Gastroesophageal sphincter (tissue), 4 donors: Measurements from ENCODE around the gene GPR160. TPM values are rescaled to one million over a fixed set of nuclear protein-coding genes. Genes with fewer than 3 reads are reported as not detected.

Experiments used
- ATAC-seq: fragments of 150-250 bp; one replicate; pipeline ENCODE4 v1.9.1; 2016; ENCODE audit warnings: mild to moderate bottlenecking, moderate library complexity
- H3K27ac ChIP-seq, 4 donors: fragments of 200-600 bp; sonication (generic) in 3 of 4; 1 replicate in 3 of 4; 2 replicates in 1 of 4; pipeline ENCODE4 v1.5.1; 2016 to 2019
- H3K27me3 ChIP-seq: fragments of 200-600 bp; sonication (generic); one replicate; pipeline ENCODE4 v1.5.1; 2019
- H3K36me3 ChIP-seq, 2 donors: fragments of 200-600 bp; sonication (generic); one replicate each; pipeline ENCODE4 v1.5.1; 2019; ENCODE audit warnings: control low read depth in 1 of 2
- H3K4me1 ChIP-seq, 3 donors: fragments of 200-600 bp; sonication (generic); 1 replicate in 2 of 3; 2 replicates in 1 of 3; pipeline ENCODE4 v1.5.1; 2016 to 2019; ENCODE audit warnings: control low read depth in 2 of 3
- H3K4me3 ChIP-seq, 2 donors: fragments of 200-600 bp; sonication (generic); one replicate each; pipeline ENCODE4 v1.5.1; 2019; ENCODE audit warnings: mild to moderate bottlenecking in 1 of 2, moderate library complexity in 1 of 2
- H3K9me3 ChIP-seq, 3 donors: fragments of 200-600 bp; sonication (generic); one replicate each; pipeline ENCODE4 v1.5.1; 2017 to 2019; ENCODE audit warnings: control low read depth in 2 of 3
- CTCF ChIP-seq, 4 experiments: fragments of 200-600 bp in 2 of 4; fragments of 450-650 bp in 2 of 4; sonication (generic) in 1 of 4; IDR thresholded peaks; one replicate each; pipeline ENCODE4 v1.5.1; 2017 to 2019; ENCODE audit warnings: antibody characterized with exemption in 4 of 4, mild to moderate bottlenecking in 2 of 4, moderate library complexity in 2 of 4
- EP300 ChIP-seq: sonication (generic); formaldehyde crosslinking; IDR thresholded peaks from one replicate; pipeline ENCODE4 v1.6.1; 2017; ENCODE audit warnings: antibody characterized with exemption, mild to moderate bottlenecking
- POLR2A ChIP-seq, 2 donors: fragments of 450-650 bp; IDR thresholded peaks; one replicate each; pipeline ENCODE4 v1.6.1; 2017; ENCODE audit warnings: antibody characterized with exemption in 2 of 2, mild to moderate bottlenecking in 2 of 2, moderate library complexity in 1 of 2
- POLR2AphosphoS5 ChIP-seq: sonication (generic); formaldehyde crosslinking; IDR thresholded peaks from one replicate; pipeline ENCODE4 v1.6.1; 2017; ENCODE audit warnings: antibody characterized with exemption
- WGBS, 2 donors: methylation state at CpG; one replicate each; pipeline ENCODE4 v1.1.5; 2018; ENCODE audit warnings: low coverage in 1 of 2; 5-methylcytosine and 5-hydroxymethylcytosine counted together
- total RNA-seq, 4 donors: library from RNA; depleted of rRNA; stranded (reverse); fragments of >200 nt; gene quantifications; one replicate each; pipeline ENCODE4 v1.1.0, GENCODE V29; 2016

Gene GPR160
- total RNA-seq, 4 donors from 2014 or later: 0.31 to 4.3 (median 0.94) TPM

GRCh38 chr3:170095771-170096170, 58.0 kb downstream of the GPR160 start:
- peaks cover 13 to 89% of the 10 kb centered on the region in 2 donors for H3K36me3 ChIP-seq
- H3K27me3 ChIP-seq: no peaks in the 10 kb centered on the region
- H3K27ac ChIP-seq: no peak overlapping the region
- H3K9me3 ChIP-seq: no peaks in the 10 kb centered on the region
- no peak for TF ChIP-seq POLR2AphosphoS5
- no peak overlapping the region for H3K4me3 ChIP-seq
- H3K4me1 ChIP-seq: no peaks in the 10 kb centered on the region
- no peak for ATAC-seq
- WGBS, 2 donors: 74 to 80% methylated on average over 4 of the region's 4 CpGs

GRCh38 chr3:170096342-170096741, 58.5 kb downstream of the GPR160 start:
- no peak for ATAC-seq
- Histone ChIP-seq H3K27ac (no peak overlapping the region), H3K4me1 (no peaks in the 10 kb centered on the region), H3K4me3 (no peak overlapping the region), H3K27me3 (no peaks in the 10 kb centered on the region), H3K36me3 (peaks cover 16 to 95% of the 10 kb centered on the region in 2 donors), H3K9me3 (no peaks in the 10 kb centered on the region)
- WGBS, 2 donors: 86 to 87% methylated on average over 3 of the region's 3 CpGs
- no peak for TF ChIP-seq EP300
- no peak for TF ChIP-seq POLR2AphosphoS5
- TF ChIP-seq CTCF (IDR thresholded peaks at IDR 0.05): no peak
- TF ChIP-seq POLR2A (IDR thresholded peaks at IDR 0.05): no peak

GRCh38 chr3:170098753-170099152, 61.0 kb downstream of the GPR160 start:
- ATAC-seq: no peak
- H3K9me3 ChIP-seq: no peaks in the 10 kb centered on the region
- H3K27me3 ChIP-seq: no peaks in the 10 kb centered on the region
- TF ChIP-seq POLR2AphosphoS5 (no peak), CTCF (IDR thresholded peaks at IDR 0.05) (no peak), EP300 (no peak), POLR2A (IDR thresholded peaks at IDR 0.05) (no peak)
- WGBS, 2 donors: 20 to 44% methylated on average over 1 of the region's 1 CpG
- H3K27ac ChIP-seq: no peak overlapping the region
- H3K4me1 ChIP-seq: no peaks in the 10 kb centered on the region
- H3K36me3 ChIP-seq: peaks cover 24 to 99% of the 10 kb centered on the region in 2 donors
- no peak overlapping the region for H3K4me3 ChIP-seq

- no peak overlapping the region for H3K4me3 ChIP-seq
- ATAC-seq: no peak
- peaks cover 24 to 97% of the 10 kb centered on the region in 2 donors for H3K36me3 ChIP-seq
- H3K9me3 ChIP-seq: no peaks in the 10 kb centered on the region
- WGBS, 2 donors: 60 to 88% methylated on average over 1 of the region's 1 CpG
- TF ChIP-seq CTCF (IDR thresholded peaks at IDR 0.05): no peak
- TF ChIP-seq EP300: no peak
- TF ChIP-seq POLR2A (IDR thresholded peaks at IDR 0.05): no peak
- TF ChIP-seq POLR2AphosphoS5: no peak
- no peak overlapping the region for H3K27ac ChIP-seq
- H3K27me3 ChIP-seq: no peaks in the 10 kb centered on the region
- no peaks in the 10 kb centered on the region for H3K4me1 ChIP-seq
Observed at GRCh38 chr3:170100944-170101343, 63.1 kb downstream of the GPR160 start.

GRCh38 chr3:170102431-170102830, 64.6 kb downstream of the GPR160 start:
- no peak for ATAC-seq
- H3K27me3 ChIP-seq: no peaks in the 10 kb centered on the region
- WGBS, 2 donors: 95 to 99% methylated on average over 8 of the region's 8 CpGs
- H3K9me3 ChIP-seq: no peaks in the 10 kb centered on the region
- no peak overlapping the region for H3K27ac ChIP-seq
- peaks cover 14 to 97% of the 10 kb centered on the region in 2 donors for H3K36me3 ChIP-seq
- no peak overlapping the region for H3K4me3 ChIP-seq
- TF ChIP-seq CTCF (IDR thresholded peaks at IDR 0.05): no peak
- no peak for TF ChIP-seq EP300
- TF ChIP-seq POLR2AphosphoS5: no peak
- TF ChIP-seq POLR2A (IDR thresholded peaks at IDR 0.05): no peak
- no peaks in the 10 kb centered on the region for H3K4me1 ChIP-seq
